Spleen (tissue), 7 donors: Measurements from ENCODE around the gene DLG2.

Experiments used
- CTCF ChIP-seq, 11 experiments: fragments of 200-600 bp in 7 of 11; fragments of 450-650 bp in 4 of 11; sonication (generic) in 4 of 11; IDR thresholded peaks in 8 of 11; conservative IDR thresholded peaks in 3 of 11; 1 replicate in 7 of 11; 2 replicates in 4 of 11; pipeline versions ENCODE4 v1.4.0 to v1.8.0; 2016 to 2021; ENCODE audit warnings: antibody characterized with exemption in 11 of 11, inconsistent platforms in 4 of 11, mild to moderate bottlenecking in 1 of 11
- POLR2A ChIP-seq, 3 donors: fragments of 450-650 bp; IDR thresholded peaks; one replicate each; pipeline ENCODE4 v1.5.1; 2017; ENCODE audit warnings: antibody characterized with exemption in 3 of 3, mild to moderate bottlenecking in 1 of 3
- donor health status: DM: no; HTN: no; CAD: no; lungs with moderate emphysema.
- donor health status: DM: no; HTN: no; CAD: no.
- donor health status: DM: no; HTN: no; CAD: no.

DNA sequence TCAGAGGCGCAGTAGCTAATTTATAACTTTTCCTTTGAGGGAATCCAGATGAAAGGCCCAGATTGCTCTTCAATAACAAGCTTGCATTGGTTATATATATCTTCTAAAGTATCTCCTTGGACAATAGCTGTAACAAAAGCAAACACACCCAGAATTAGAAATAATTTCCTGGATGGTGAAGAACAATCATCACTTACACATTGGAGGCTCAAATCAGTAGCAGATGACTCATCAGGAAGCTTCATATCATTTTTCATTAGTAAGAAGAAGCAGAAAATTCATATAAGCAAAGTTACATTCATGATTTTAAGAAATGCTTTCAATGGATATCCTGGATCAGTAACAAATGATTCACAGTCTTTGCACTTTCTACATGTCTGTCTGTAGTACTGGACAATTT lies 2167.3 kb downstream of the DLG2 start:
- TF ChIP-seq CTCF (IDR thresholded peaks at IDR 0.05 in 8 of 11, conservative IDR thresholded peaks at IDR 0.05 in 3 of 11) (no peak), POLR2A (IDR thresholded peaks at IDR 0.05) (no peak)
